Measurements from ENCODE around the gene TMEM168.

DNA sequence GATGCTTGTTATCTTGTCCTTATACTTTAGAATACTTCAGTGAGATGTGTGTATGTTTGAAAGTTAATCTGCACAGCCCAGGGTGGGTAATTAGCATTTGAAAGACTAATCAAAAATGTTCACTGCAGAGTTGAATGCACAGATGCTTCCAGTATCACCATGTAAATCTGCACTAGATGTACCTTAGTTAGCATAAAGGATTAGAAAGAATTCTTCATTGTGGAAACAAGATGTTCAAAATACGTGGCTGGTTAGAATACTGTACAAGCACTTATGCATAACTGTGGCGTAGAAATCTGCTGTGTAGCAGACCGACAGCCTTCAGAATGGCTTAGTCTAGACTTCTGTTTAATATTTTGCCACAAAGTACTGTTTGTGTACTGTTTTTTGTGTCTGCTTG, 2.2 kb upstream of the TMEM168 start:
- no peak for TF ChIP-seq ZNF138 (tag by site-specific recombination; IDR thresholded peaks at IDR 0.05; ENCODE audit: borderline replicate concordance)
- TF ChIP-seq, protein P1, sequence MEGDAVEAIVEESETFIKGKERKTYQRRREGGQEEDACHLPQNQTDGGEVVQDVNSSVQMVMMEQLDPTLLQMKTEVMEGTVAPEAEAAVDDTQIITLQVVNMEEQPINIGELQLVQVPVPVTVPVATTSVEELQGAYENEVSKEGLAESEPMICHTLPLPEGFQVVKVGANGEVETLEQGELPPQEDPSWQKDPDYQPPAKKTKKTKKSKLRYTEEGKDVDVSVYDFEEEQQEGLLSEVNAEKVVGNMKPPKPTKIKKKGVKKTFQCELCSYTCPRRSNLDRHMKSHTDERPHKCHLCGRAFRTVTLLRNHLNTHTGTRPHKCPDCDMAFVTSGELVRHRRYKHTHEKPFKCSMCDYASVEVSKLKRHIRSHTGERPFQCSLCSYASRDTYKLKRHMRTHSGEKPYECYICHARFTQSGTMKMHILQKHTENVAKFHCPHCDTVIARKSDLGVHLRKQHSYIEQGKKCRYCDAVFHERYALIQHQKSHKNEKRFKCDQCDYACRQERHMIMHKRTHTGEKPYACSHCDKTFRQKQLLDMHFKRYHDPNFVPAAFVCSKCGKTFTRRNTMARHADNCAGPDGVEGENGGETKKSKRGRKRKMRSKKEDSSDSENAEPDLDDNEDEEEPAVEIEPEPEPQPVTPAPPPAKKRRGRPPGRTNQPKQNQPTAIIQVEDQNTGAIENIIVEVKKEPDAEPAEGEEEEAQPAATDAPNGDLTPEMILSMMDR (tag by site-specific recombination; IDR thresholded peaks at IDR 0.05): no peak
- TF ChIP-seq ZNF140 (tag by site-specific recombination; IDR thresholded peaks at IDR 0.05): no peak
- no peak for TF ChIP-seq MEIS1 (CRISPR knock-in tag; IDR thresholded peaks at IDR 0.05; ENCODE audit: borderline replicate concordance)
- TF ChIP-seq, protein P2, sequence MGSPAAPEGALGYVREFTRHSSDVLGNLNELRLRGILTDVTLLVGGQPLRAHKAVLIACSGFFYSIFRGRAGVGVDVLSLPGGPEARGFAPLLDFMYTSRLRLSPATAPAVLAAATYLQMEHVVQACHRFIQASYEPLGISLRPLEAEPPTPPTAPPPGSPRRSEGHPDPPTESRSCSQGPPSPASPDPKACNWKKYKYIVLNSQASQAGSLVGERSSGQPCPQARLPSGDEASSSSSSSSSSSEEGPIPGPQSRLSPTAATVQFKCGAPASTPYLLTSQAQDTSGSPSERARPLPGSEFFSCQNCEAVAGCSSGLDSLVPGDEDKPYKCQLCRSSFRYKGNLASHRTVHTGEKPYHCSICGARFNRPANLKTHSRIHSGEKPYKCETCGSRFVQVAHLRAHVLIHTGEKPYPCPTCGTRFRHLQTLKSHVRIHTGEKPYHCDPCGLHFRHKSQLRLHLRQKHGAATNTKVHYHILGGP (tag by site-specific recombination; IDR thresholded peaks at IDR 0.05): no peak
